ENCODE data around the gene LITAF. TPM values are rescaled to one million over a fixed set of nuclear protein-coding genes. Genes with fewer than 3 reads are reported as not detected.
A peak's percentile ranks its signal among the peaks of the same experiment; 100 is the strongest.

The LITAF gene
- polyA plus RNA-seq, 3 donors, result 67.9 to 118 (median 69.0) TPM

GRCh38 chr16:11553371-11553770 is 33.3 kb downstream of the LITAF start:
- 97% methylated on average over 11 of the region's 11 CpGs for WGBS (ENCODE audit: insufficient coverage)
- no peak overlapping the region for H3K4me3 Mint-ChIP-seq

DNA sequence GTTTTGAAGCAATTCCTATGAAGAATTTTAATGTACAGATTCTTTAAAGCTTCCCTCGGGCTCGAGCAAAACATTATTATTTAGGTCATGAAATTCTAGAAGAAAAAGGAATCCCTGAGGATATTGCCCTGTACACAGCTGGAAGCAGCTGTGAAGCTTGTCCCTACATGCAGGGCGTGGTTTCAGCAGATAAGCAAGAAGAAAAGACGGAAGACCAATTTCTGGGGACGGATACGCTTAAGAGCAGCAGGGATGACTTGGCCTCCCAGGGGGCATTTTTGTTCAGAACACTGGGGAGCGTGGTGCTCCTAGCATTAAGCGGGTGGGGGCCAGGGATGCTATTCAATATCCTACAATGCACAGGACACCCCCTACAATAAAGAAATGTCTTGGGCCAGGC is 34.3 kb downstream of the LITAF start:
- Histone ChIP-seq H3K79me2 (ENCODE audit: insufficient read depth, low read length) (no peaks in the 10 kb centered on the region), H3K4me1 (ENCODE audit: control insufficient read depth in 1 of 2, insufficient read depth in 2 of 2, low read length in 2 of 2) (peaks cover 25 to 26% of the 10 kb centered on the region in 2 donors), H3K4me3 (replicated peaks in 1 of 3; ENCODE audit: low read depth in 2 of 3, low read length in 3 of 3) (peak overlapping the region in 1 of 3 experiments; percentile 24), H3K4me2 (replicated peaks; ENCODE audit: extremely low read depth, low read length, poor library complexity, severe bottlenecking) (no peak overlapping the region), H3K27me3 (ENCODE audit: control insufficient read depth in 2 of 2, insufficient read depth in 2 of 2, low read length in 2 of 2) (no peaks in the 10 kb centered on the region), H3K36me3 (replicated peaks in 1 of 2; ENCODE audit: control insufficient read depth in 1 of 2, insufficient read depth in 2 of 2, low read length in 2 of 2) (peaks cover 72 to 83% of the 10 kb centered on the region in 2 donors), H2AFZ (ENCODE audit: insufficient read depth, low read depth, low read length, poor library complexity, severe bottlenecking) (no peak overlapping the region), H3K9me3 (replicated peaks in 1 of 2; ENCODE audit: control insufficient read depth in 1 of 2, insufficient read depth in 1 of 2, low read length in 2 of 2) (peaks cover 0 to 7% of the 10 kb centered on the region in 2 donors), H3K27ac (ENCODE audit: low read depth in 1 of 2, low read length in 2 of 2) (peak overlapping the region in 1 of 2 donors; percentile 61), H3K9ac (ENCODE audit: insufficient read depth, low read length, poor library complexity, severe bottlenecking) (no peak overlapping the region), H4K20me1 (ENCODE audit: insufficient read depth, low read length) (peaks cover 50% of the 10 kb centered on the region)
- DNase-seq, result no peak
- intact Hi-C loops (cut with micrococcal nuclease), result no loop called here
- peaks cover 72 to 93% of the 10 kb centered on the region in 2 donors for H3K36me3 Mint-ChIP-seq
- no peak for TF ChIP-seq CTCF (IDR thresholded peaks at IDR 0.05)
- 98% methylated on average over 6 of the region's 8 CpGs for WGBS (ENCODE audit: insufficient coverage)
- peaks cover 8 to 13% (median 9%) of the 10 kb centered on the region in 7 donors for H3K9me3 Mint-ChIP-seq
- no peak overlapping the region for H3K27ac Mint-ChIP-seq
- no peak overlapping the region for H3K4me3 Mint-ChIP-seq
- peaks cover 0 to 5% (median 0%) of the 10 kb centered on the region in 3 donors for H3K27me3 Mint-ChIP-seq (ENCODE audit: low read depth in 3 of 3)
- peaks cover 26% of the 10 kb centered on the region for H3K4me1 Mint-ChIP-seq

More at GRCh38 chr16:11553371-11553770, 33.3 kb downstream of the LITAF start:
- intact Hi-C loops (cut with micrococcal nuclease), result no loop called here
- Mint-ChIP-seq H3K27me3 (ENCODE audit: low read depth in 3 of 3) (peaks cover 0 to 6% (median 0%) of the 10 kb centered on the region in 3 donors), H3K36me3 (peaks cover 65 to 88% of the 10 kb centered on the region in 2 donors), H3K9me3 (peaks cover 8 to 14% (median 9%) of the 10 kb centered on the region in 7 donors), H3K27ac (no peak overlapping the region), H3K4me1 (peaks cover 26% of the 10 kb centered on the region)
- DNase-seq, result no peak
- Histone ChIP-seq H3K4me2 (replicated peaks; ENCODE audit: extremely low read depth, low read length, poor library complexity, severe bottlenecking) (no peak overlapping the region), H3K9ac (ENCODE audit: insufficient read depth, low read length, poor library complexity, severe bottlenecking) (no peak overlapping the region), H2AFZ (ENCODE audit: insufficient read depth, low read depth, low read length, poor library complexity, severe bottlenecking) (no peak overlapping the region), H3K27me3 (ENCODE audit: control insufficient read depth in 2 of 2, insufficient read depth in 2 of 2, low read length in 2 of 2) (no peaks in the 10 kb centered on the region), H4K20me1 (ENCODE audit: insufficient read depth, low read length) (peaks cover 59% of the 10 kb centered on the region), H3K79me2 (ENCODE audit: insufficient read depth, low read length) (peaks cover 8% of the 10 kb centered on the region), H3K36me3 (replicated peaks in 1 of 2; ENCODE audit: control insufficient read depth in 1 of 2, insufficient read depth in 2 of 2, low read length in 2 of 2) (peaks cover 65 to 74% of the 10 kb centered on the region in 2 donors), H3K27ac (ENCODE audit: low read depth in 1 of 2, low read length in 2 of 2) (no peak overlapping the region), H3K9me3 (replicated peaks in 1 of 2; ENCODE audit: control insufficient read depth in 1 of 2, insufficient read depth in 1 of 2, low read length in 2 of 2) (peaks cover 0 to 7% of the 10 kb centered on the region in 2 donors), H3K4me3 (replicated peaks in 1 of 3; ENCODE audit: low read depth in 2 of 3, low read length in 3 of 3) (no peak overlapping the region), H3K4me1 (ENCODE audit: control insufficient read depth in 1 of 2, insufficient read depth in 2 of 2, low read length in 2 of 2) (peaks cover 25 to 26% of the 10 kb centered on the region in 2 donors)
- TF ChIP-seq CTCF (IDR thresholded peaks at IDR 0.05), result no peak

All from CD14-positive monocyte (primary cell).